Suppressor macrophage treated with lipopolysaccharide for 4 hours (primary cell): ENCODE measurements around the gene DCUN1D3.
"Not testable (repeated sequence)": the region's sequence is repeated elsewhere in the genome, so short reads cannot be mapped to it uniquely, and the experiment has no call there.

Experiments
- DNase-seq: peaks from one replicate; pipeline ENCODE4 v3.0.0-alpha.2; 2020

The DCUN1D3 gene

GRCh38 chr16:20900299-20901067 is at the start of gene DCUN1D3, which contains the start of gene LYRM1:
Gene DCUN1D3, minus strand, starts transcription at chr16:20900358. Its CDS starts 37,820 bp downstream, at chr16:20862538.
Gene LYRM1, plus strand, starts transcription at chr16:20900771. Its CDS starts 14,785 bp downstream, at chr16:20915556.
- DNase-seq: peak; percentile 97

GRCh38 chr16:20949660-20950059 is 49.5 kb upstream of the DCUN1D3 start:
- DNase-seq: no peak

- no peak for DNase-seq
These were observed 48.3 kb upstream of the DCUN1D3 start for GRCh38 chr16:20948444-20948843.

GRCh38 chr16:20946015-20946629 is 46.0 kb upstream of the DCUN1D3 start:
- no peak for DNase-seq

- DNase-seq: not testable (repeated sequence)
These were observed 45.4 kb upstream of the DCUN1D3 start for GRCh38 chr16:20945575-20945875.

- DNase-seq: peak; percentile 21
These were observed 44.9 kb upstream of the DCUN1D3 start for GRCh38 chr16:20944861-20945574.

GRCh38 chr16:20942256-20942655 is 42.1 kb upstream of the DCUN1D3 start:
- DNase-seq: peak; percentile 12

- no peak for DNase-seq
These were observed 41.4 kb upstream of the DCUN1D3 start for GRCh38 chr16:20941636-20941926.

GRCh38 chr16:20940871-20941635 is 40.9 kb upstream of the DCUN1D3 start:
- DNase-seq: peak; percentile 46

GRCh38 chr16:20939611-20940010 is 39.5 kb upstream of the DCUN1D3 start:
- peak; percentile 61 for DNase-seq

GRCh38 chr16:20938426-20938825 is 38.3 kb upstream of the DCUN1D3 start:
- peak; percentile 58 for DNase-seq

- DNase-seq: no peak
These were observed 37.6 kb upstream of the DCUN1D3 start for GRCh38 chr16:20937736-20938135.

GRCh38 chr16:20933589-20933988 is 33.4 kb upstream of the DCUN1D3 start:
- DNase-seq: no peak

GRCh38 chr16:20931066-20931600 is 31.0 kb upstream of the DCUN1D3 start:
- no peak for DNase-seq

- no peak for DNase-seq
These were observed 30.2 kb upstream of the DCUN1D3 start for GRCh38 chr16:20930365-20930690.

- not testable (repeated sequence) for DNase-seq
These were observed 29.7 kb upstream of the DCUN1D3 start for GRCh38 chr16:20929676-20930364.

GRCh38 chr16:20928774-20929411 is 28.7 kb upstream of the DCUN1D3 start:
- no peak for DNase-seq

GRCh38 chr16:20925751-20926150 is 25.6 kb upstream of the DCUN1D3 start:
- no peak for DNase-seq

- DNase-seq: no peak
These were observed 23.7 kb upstream of the DCUN1D3 start for GRCh38 chr16:20923876-20924275.

- no peak for DNase-seq
These were observed 20.6 kb upstream of the DCUN1D3 start for GRCh38 chr16:20920799-20921198.

GRCh38 chr16:20920091-20920490 is 19.9 kb upstream of the DCUN1D3 start:
- no peak for DNase-seq
